HEK293 (cell line): Measurements from ENCODE around the gene SRD5A1.

Source experiments
- OVOL3 ChIP-seq: fragments of 450-650 bp; formaldehyde crosslinking; IDR thresholded peaks from 2 replicates; pipeline ENCODE4 v1.5.1; 2016; ENCODE audit warnings: missing biosample characterization, missing genetic modification characterization
- ZNF138 ChIP-seq: fragments of 450-650 bp; formaldehyde crosslinking; IDR thresholded peaks from 2 replicates; pipeline ENCODE4 v1.5.1; 2016; ENCODE audit warnings: missing biosample characterization, missing genetic modification characterization, borderline replicate concordance

DNA sequence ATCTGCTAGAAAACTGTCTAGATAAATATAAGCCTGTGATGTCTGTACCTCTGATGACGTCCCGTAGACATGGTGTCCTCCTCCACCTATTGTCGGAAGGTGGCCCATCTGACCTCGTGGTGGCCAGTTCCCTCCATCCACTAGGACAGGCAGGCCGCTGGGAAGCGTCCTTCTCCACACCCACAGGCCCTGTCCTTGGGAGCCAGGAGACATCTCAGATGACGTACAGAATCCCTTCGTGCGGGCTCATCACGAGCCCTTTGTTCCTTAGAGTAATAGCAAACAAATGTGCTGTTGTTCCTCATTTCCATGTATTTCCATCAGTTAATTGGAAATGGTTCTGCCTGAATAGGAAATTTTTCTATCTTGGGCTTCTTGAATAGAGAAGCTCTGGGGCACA lies 41.6 kb downstream of the SRD5A1 start:
- no peak for TF ChIP-seq ZNF138 (tag by site-specific recombination)
- no peak for TF ChIP-seq OVOL3
